Activated CD4-positive, alpha-beta T cell treated with anti-CD3 and anti-CD28 coated beads, Interleukin-2, amount 10 ng/mL, durations not matched to agents 24 days and 14 days (primary cell): ENCODE results near the gene UGT1A9. TPM values are rescaled to one million over a fixed set of nuclear protein-coding genes. Genes with fewer than 3 reads are reported as not detected.
"Not testable (repeated sequence)": the region's sequence is repeated elsewhere in the genome, so short reads cannot be mapped to it uniquely, and the experiment has no call there.

Source experiments
- DNase-seq: peaks from one replicate; pipeline ENCODE4 v3.0.0; 2022
- H3K27ac Mint-ChIP-seq: one replicate; pipeline ENCODE4 v1.8.0; 2022; ENCODE audit warnings: mild to moderate bottlenecking, mixed read lengths
- H3K27me3 Mint-ChIP-seq: one replicate; pipeline ENCODE4 v1.8.0; 2022; ENCODE audit warnings: mixed read lengths
- H3K36me3 Mint-ChIP-seq: one replicate; pipeline ENCODE4 v1.8.0; 2022; ENCODE audit warnings: low read depth, mild to moderate bottlenecking, mixed read lengths
- H3K4me1 Mint-ChIP-seq: one replicate; pipeline ENCODE4 v1.8.0; 2021; ENCODE audit warnings: mixed read lengths
- H3K4me3 Mint-ChIP-seq: one replicate; pipeline ENCODE4 v1.8.0; 2022; ENCODE audit warnings: mild to moderate bottlenecking, moderate library complexity, mixed read lengths
- H3K9me3 Mint-ChIP-seq: one replicate; pipeline ENCODE4 v1.8.0; 2021; ENCODE audit warnings: mixed read lengths
- intact Hi-C: fragments of 100-400 bp; cut with micrococcal nuclease; formaldehyde crosslinking; loops from one replicate; pipeline ENCODE4 v1.15.1; 2023
- total RNA-seq: library from RNA; stranded (reverse); gene quantifications from 2 replicates; pipeline ENCODE4 v1.2.3, GENCODE V29; 2022

UGT1A9 gene
- total RNA-seq, 1 donor from 2014 or later: not detected

DNA sequence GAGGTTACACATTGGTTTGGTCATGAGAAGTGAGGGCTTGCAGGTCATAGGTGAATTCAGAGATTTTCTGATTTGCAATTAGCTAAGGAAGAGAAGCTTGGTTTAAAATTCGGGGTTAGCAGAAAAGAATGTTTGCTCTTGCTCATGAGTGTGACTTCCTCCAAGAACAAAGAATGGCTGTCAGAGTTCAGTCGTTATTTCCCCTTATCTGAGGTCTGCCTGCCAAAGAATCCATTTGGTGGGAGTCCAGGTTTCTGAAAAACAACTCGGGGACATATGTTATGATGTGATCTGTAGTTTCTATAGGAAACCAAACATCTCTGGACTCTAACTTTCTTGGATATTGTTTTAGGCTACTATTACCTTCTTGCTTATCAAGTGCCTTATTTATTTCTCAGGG is 17.8 kb downstream of the UGT1A9 start:
- Mint-ChIP-seq H3K4me1 (no peaks in the 10 kb centered on the region), H3K9me3 (no peaks in the 10 kb centered on the region), H3K4me3 (no peak overlapping the region), H3K36me3 (no peaks in the 10 kb centered on the region), H3K27ac (no peak overlapping the region), H3K27me3 (peaks cover 24% of the 10 kb centered on the region)
- no peak for DNase-seq
- intact Hi-C loops: no loop called here

DNA sequence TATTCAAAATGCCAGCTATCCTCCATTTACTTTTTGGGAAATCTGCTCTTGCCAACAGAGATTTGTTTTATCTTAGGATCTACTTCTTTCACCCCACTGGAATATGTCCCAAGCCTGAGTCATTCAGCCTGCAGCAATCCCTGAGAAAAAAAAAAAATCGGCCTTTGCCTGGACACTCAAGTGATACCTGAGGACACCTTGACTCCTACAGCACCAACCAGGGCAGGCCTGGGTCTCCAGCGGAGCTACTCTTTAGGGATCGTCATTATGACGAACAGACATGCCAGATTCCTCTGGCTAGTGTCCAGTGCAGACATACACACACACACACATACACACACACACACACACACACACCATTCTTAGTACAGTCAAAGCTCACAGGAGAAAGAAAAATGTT is 18.7 kb downstream of the UGT1A9 start:
- H3K36me3 Mint-ChIP-seq: no peaks in the 10 kb centered on the region
- no peaks in the 10 kb centered on the region for H3K4me1 Mint-ChIP-seq
- peaks cover 21% of the 10 kb centered on the region for H3K27me3 Mint-ChIP-seq
- intact Hi-C loops: no loop called here
- no peak overlapping the region for H3K4me3 Mint-ChIP-seq
- H3K27ac Mint-ChIP-seq: no peak overlapping the region
- DNase-seq: no peak
- no peaks in the 10 kb centered on the region for H3K9me3 Mint-ChIP-seq

DNA sequence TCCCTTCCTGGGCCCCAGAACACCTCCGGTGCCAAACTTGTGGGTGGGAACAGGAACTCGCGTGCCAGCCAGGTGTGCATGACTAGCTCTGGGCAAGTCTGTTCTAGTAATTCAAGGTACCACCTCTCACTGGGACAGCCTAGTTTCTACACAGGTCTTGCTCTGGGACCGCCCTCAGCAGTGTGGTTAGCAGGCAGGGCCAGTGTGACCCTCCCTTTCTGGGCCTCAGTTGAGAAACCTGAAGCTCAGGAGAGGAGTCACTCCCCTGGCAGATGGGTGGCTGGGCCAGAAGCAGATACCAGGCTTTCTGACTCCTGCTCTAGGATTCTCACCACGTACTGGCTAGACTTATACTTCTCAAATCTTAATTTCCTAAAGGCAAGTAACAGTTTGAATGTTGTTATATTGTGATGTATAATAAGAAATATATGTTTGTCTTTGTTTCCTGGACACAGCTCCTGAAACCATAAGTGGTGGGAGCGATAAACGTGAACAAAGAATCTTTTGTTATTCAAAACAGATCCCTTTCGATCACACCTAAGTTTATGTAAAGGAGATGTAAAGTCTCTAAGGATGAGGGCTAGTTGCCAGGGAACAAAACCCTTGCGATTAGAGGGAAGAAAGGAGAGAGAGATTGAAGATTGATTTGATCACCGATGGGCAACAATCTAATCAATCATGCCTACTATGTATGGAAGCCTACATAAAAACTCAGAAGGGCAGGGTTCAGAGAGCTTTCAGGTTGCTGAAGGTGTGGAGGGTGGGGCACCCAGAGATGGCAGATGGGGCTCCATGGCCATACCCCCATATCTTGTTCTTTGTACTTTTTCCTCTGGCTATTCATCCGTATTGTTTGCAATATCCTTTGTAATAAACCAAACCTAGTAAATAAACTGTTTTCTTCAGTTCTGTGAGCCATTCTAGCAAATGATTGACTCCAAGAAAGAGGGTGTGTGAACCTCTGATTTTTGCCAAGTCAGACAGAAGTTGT is 20.0 kb downstream of the UGT1A9 start:
- no peaks in the 10 kb centered on the region for H3K4me1 Mint-ChIP-seq
- peaks cover 21% of the 10 kb centered on the region for H3K27me3 Mint-ChIP-seq
- H3K27ac Mint-ChIP-seq: no peak overlapping the region

DNA sequence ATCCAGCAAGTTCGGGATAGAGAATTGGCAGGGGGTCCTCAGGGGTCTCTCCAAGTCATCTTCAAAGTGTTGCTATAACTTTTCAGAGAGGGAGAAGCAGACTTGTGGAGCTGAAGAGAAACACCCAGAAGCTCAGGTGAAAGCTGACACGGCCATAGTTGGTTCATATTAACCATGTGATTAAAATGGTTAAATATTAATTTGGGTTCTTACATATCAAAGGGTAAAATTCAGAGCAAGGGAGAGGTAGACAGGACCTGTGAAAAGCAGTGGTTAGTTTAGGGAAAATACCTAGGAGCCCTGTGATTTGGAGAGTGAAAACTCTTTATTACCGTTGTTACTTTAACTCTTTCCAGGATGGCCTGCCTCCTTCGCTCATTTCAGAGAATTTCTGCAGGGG is 20.9 kb downstream of the UGT1A9 start, which contains the start of gene UGT1A6:
Gene UGT1A6 (plus strand): TSS at position 243 of the 400 bp plus-strand sequence. CDS start 115 bp downstream, at position 358.
- H3K27me3 Mint-ChIP-seq: peaks cover 28% of the 10 kb centered on the region
- intact Hi-C loops: no loop called here
- no peaks in the 10 kb centered on the region for H3K36me3 Mint-ChIP-seq
- no peak for DNase-seq
- no peaks in the 10 kb centered on the region for H3K4me1 Mint-ChIP-seq
- no peak within 1 kb of the TSS for H3K27ac Mint-ChIP-seq
- no peaks in the 10 kb centered on the region for H3K9me3 Mint-ChIP-seq
- no peak within 1 kb of the TSS for H3K4me3 Mint-ChIP-seq

More for the DNA sequence above, 20.0 kb downstream of the UGT1A9 start:
- no peak overlapping the region for H3K4me3 Mint-ChIP-seq
- no peaks in the 10 kb centered on the region for H3K36me3 Mint-ChIP-seq
- intact Hi-C loops: no loop called here
- no peak for DNase-seq
- H3K9me3 Mint-ChIP-seq: no peaks in the 10 kb centered on the region

DNA sequence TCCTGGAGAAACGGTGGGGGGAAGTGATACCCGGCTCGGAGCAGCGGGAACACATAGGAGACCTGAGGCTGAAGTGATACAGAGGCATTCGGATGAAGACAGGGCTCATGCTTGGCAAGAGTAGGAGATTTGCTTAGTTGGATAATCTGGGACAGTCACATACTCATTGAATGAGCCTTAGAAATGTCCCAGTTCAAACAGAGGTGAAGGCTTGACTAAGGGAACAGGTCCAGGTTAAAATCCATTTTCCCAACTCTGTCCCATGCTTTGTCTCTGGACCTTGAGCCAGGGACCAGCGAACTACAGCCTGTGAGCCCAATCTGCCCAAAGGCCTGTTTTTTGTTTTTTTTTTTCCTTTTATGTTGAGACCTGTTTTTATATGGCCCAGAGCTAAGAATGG is 22.3 kb downstream of the UGT1A9 start:
- no peaks in the 10 kb centered on the region for H3K9me3 Mint-ChIP-seq
- H3K4me3 Mint-ChIP-seq: no peak overlapping the region
- H3K27ac Mint-ChIP-seq: no peak overlapping the region
- no peaks in the 10 kb centered on the region for H3K4me1 Mint-ChIP-seq
- intact Hi-C loops: no loop called here
- DNase-seq: no peak
- peaks cover 23% of the 10 kb centered on the region for H3K27me3 Mint-ChIP-seq
- H3K36me3 Mint-ChIP-seq: no peaks in the 10 kb centered on the region

DNA sequence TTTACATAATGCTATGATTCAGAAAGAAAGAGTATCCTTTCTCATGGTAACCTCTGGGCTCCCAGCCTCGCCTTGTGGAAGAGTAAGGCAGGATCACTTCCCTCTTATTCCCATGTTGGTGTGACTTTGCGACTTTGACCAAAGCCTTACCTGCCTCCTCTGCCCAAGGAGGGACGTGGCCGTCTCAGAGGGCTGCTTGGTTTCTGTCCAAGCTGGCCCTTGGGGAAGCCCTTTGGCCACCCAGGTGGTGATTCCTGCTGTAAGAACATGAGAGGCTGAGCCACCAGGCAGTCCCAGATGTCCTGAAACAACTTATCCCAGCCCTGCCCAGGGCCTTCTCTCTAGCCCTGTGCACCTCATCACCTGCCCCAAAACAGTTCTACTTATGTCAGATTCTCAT is 27.0 kb downstream of the UGT1A9 start:
- Mint-ChIP-seq H3K4me1 (no peaks in the 10 kb centered on the region), H3K4me3 (no peak overlapping the region), H3K36me3 (no peaks in the 10 kb centered on the region), H3K9me3 (no peaks in the 10 kb centered on the region), H3K27me3 (peaks cover 23% of the 10 kb centered on the region), H3K27ac (no peak overlapping the region)
- DNase-seq: no peak
- intact Hi-C loops: no loop called here

DNA sequence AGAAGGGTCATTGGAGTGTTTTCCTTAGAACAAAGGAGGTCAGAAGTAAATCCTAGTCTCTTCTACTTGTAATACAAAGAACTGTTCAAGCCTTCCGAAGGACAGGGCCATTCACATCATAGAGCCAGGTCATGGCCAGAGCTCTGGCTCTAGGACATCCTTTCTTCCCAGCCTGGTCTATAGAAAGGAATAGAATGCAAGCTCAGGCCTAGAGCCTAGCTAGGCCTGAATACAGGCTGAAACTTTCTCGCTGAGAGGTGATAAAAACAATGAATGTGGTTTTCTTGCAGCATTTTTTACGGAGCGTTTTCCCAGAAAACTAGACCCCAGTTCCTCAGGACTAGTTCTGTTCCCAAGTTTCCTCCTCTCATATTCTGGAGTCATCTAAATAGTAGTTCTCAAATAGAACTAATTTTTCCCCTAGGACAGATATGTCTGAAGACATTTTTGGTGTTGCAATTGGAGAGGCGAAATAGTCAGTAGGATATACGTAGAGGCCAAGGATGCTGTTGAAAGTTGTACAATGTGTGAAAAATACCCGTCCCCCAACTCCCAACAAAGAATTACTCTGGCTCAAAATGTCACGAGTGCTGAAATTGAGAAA is 27.8 kb downstream of the UGT1A9 start:
- Mint-ChIP-seq H3K9me3 (no peaks in the 10 kb centered on the region), H3K4me1 (no peaks in the 10 kb centered on the region), H3K27ac (no peak overlapping the region), H3K27me3 (peaks cover 25% of the 10 kb centered on the region), H3K36me3 (no peaks in the 10 kb centered on the region), H3K4me3 (no peak overlapping the region)
- intact Hi-C loops: no loop called here
- DNase-seq: no peak

DNA sequence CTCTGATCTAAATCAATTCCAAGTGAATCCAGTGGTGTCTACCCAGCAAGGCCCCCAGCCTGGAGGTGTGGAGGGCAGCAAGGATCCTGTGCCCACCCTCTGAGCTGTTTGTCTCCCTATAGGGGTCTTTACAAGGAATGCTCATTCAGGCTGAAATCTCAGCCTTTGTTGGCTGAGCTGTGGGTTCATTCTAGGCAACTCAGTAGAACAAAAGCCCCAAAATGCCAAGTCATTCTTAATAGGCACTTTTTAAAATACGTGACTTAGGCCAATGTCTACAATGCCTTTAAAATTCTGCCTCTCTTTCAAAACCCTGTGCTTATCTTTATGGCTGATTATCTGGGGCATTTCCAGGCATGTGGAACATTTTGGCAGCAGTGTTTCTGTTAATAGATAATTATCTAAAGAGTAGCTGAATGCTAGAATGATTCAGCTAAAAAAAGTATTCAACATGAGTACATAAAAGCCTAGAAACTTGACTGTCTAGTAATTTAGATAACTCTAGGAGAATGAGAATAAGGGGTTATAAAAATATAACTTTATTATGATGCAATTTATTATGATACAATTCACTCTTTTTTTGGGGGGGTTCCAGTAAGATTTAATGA is 28.4 kb downstream of the UGT1A9 start:
- no peaks in the 10 kb centered on the region for H3K4me1 Mint-ChIP-seq
- H3K4me3 Mint-ChIP-seq: no peak overlapping the region
- H3K9me3 Mint-ChIP-seq: no peaks in the 10 kb centered on the region
- H3K27me3 Mint-ChIP-seq: peaks cover 26% of the 10 kb centered on the region
- intact Hi-C loops: no loop called here
- H3K36me3 Mint-ChIP-seq: no peaks in the 10 kb centered on the region
- no peak overlapping the region for H3K27ac Mint-ChIP-seq
- no peak for DNase-seq

DNA sequence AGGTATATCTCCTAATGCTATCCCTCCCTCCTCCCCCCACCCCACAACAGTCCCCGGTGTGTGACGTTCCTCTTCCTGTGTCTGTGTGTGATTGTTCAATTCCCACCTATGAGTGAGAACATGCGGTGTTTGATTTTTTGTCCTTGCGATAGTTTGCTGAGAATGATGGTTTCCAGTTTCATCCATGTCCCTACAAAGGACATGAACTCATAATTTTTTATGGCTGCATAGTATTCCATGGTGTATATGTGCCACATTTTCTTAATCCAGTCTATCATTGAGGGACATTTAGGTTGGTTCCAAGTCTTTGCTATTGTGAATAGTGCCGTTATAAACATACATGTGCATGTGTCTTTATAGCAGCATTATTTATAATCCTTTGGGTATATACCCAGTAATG is 29.1 kb downstream of the UGT1A9 start:
- intact Hi-C loops, DNase-seq, H3K4me3 Mint-ChIP-seq, H3K4me1 Mint-ChIP-seq, H3K27ac Mint-ChIP-seq, H3K36me3 Mint-ChIP-seq, H3K9me3 Mint-ChIP-seq: not testable (repeated sequence)
- peaks cover 29% of the 10 kb centered on the region for H3K27me3 Mint-ChIP-seq

DNA sequence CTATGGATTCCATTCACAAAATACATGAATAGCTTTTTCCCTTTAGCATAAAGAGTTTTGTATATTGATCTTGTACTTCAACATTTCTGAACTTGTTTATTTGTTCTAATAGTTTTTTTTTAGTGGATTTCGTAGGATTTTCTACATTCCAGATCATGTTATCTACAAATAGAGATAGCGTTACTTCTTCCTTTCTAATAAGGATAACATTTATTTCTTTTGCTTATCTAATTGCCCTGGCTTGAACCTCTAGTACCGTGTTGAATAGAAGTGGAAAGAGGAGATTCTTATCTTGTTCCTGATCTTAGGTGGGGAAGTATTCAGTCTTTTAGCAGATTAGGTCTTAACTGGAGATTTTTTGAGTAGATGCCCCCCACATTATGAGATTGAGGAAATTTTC is 30.5 kb downstream of the UGT1A9 start:
- H3K4me1 Mint-ChIP-seq: no peaks in the 10 kb centered on the region
- no peak for DNase-seq
- no peaks in the 10 kb centered on the region for H3K9me3 Mint-ChIP-seq
- peaks cover 21% of the 10 kb centered on the region for H3K27me3 Mint-ChIP-seq
- intact Hi-C loops: no loop called here
- H3K36me3 Mint-ChIP-seq: no peaks in the 10 kb centered on the region
- H3K27ac Mint-ChIP-seq: no peak overlapping the region
- H3K4me3 Mint-ChIP-seq: no peak overlapping the region

DNA sequence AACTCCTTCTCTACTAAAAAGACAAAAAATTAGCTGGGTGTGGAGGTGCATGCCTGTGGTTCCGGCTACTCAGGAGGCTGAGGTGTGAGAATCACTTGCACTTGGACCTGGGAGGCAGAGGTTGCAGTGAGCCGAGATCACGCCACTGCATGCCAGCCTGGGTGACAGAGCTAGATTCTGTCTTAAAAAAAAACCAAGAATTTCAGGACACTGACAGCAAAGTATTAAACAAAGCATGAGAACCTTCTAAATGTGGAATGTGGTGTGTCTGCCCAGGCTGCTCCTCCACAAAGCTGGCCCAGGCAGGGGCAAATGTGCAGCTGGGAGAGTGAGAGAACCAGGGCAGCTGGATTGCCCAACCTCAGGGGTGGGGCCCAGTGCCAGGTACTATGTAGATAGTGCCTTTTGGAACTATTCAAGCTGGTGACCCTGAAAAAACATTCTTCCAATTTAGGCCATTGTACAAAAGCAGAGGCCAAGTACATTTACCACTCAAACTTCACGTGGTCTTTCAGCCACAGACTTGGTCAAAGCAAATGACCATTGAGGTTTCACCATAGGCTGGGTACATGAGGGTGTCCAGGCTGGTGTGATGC is 34.3 kb downstream of the UGT1A9 start:
- intact Hi-C loops: no loop called here
- Mint-ChIP-seq H3K27me3 (peaks cover 23% of the 10 kb centered on the region), H3K36me3 (no peaks in the 10 kb centered on the region)

DNA sequence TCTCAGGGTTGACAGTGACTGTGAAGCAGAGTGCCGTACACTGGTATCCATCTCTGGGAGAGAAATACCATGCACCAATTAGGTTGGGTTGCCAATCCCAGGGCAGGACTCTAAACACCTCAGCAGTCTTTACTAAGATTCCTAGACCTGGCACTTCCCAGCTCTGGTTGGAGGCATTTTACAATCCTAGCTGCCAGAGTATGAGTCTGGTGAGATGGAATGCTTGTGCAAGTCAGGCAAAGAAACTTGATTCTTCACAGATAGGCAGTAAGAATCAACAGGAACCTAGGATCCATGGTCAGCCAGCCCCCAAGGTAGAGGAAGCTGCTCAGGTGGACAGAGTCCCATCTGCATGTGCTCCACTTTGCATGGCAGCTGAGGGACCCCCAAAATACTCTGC is 35.0 kb downstream of the UGT1A9 start:
- H3K27ac Mint-ChIP-seq: no peak overlapping the region
- no peaks in the 10 kb centered on the region for H3K4me1 Mint-ChIP-seq
- no peaks in the 10 kb centered on the region for H3K36me3 Mint-ChIP-seq
- no peak for DNase-seq
- peaks cover 21% of the 10 kb centered on the region for H3K27me3 Mint-ChIP-seq
- no peak overlapping the region for H3K4me3 Mint-ChIP-seq
- no peaks in the 10 kb centered on the region for H3K9me3 Mint-ChIP-seq
- intact Hi-C loops: no loop called here

More for the DNA sequence above, 34.3 kb downstream of the UGT1A9 start:
- no peak for DNase-seq
- Mint-ChIP-seq H3K4me3 (no peak overlapping the region), H3K27ac (no peak overlapping the region), H3K9me3 (no peaks in the 10 kb centered on the region), H3K4me1 (no peaks in the 10 kb centered on the region)

DNA sequence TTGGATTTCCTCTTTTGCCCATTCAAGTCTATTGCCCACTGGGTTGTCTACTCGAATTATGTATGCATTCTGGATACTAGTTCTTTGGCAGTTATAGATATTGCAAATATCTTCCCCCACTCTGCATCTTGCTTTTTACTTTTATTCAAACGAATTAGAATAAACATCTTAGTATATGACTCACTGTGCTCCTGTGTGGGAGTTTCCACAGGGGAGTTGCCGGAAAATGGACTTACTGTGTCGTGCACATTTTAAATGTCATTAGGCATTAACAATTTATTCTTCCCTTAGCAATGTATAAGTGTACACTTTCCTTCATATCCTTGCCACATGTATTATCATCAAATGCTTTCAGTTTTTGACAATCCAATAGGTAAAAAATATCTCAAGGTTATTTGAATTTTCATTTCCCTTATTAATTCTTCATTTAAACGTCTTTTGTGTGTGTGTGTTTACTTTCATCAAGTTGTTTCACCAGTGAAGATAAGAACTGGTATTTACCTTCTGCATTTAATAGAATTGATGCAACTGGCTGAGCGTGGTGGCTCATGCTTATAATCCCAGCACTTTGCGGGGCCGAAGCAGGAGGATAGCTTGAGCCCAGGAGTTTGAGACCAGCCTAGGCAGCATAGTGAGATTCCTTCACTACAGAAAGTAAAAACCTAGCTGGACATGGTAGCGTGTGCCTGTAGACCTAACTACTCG is 36.4 kb downstream of the UGT1A9 start:
- no peaks in the 10 kb centered on the region for H3K36me3 Mint-ChIP-seq
- peaks cover 20% of the 10 kb centered on the region for H3K27me3 Mint-ChIP-seq
- no peak overlapping the region for H3K4me3 Mint-ChIP-seq
- H3K27ac Mint-ChIP-seq: no peak overlapping the region
- intact Hi-C loops: no loop called here
- H3K9me3 Mint-ChIP-seq: no peaks in the 10 kb centered on the region
- no peak for DNase-seq
- no peaks in the 10 kb centered on the region for H3K4me1 Mint-ChIP-seq
